Mucosa of stomach (tissue), 1 donor: ENCODE data around the gene ILDR1.

ENCODE experiments used
- H3K27me3 ChIP-seq: one replicate; pipeline ENCODE4 v1.7.0; 2013; ENCODE audit warnings: mild to moderate bottlenecking, low read length; ENCODE audit not compliant: control insufficient read depth, insufficient read depth
- H3K36me3 ChIP-seq: one replicate; pipeline ENCODE4 v1.7.0; 2013; ENCODE audit warnings: low read length; ENCODE audit not compliant: control insufficient read depth, insufficient read depth
- H3K4me1 ChIP-seq: one replicate; pipeline ENCODE4 v1.7.0; 2013; ENCODE audit warnings: mild to moderate bottlenecking, low read length; ENCODE audit not compliant: control insufficient read depth, insufficient read depth
- H3K4me3 ChIP-seq: one replicate; pipeline ENCODE4 v1.7.0; 2013; ENCODE audit warnings: low read length
- H3K9ac ChIP-seq: one replicate; pipeline ENCODE4 v1.7.0; 2013; ENCODE audit warnings: mild to moderate bottlenecking, low read length, moderate library complexity
- H3K9me3 ChIP-seq: one replicate; pipeline ENCODE4 v1.7.0; 2013; ENCODE audit warnings: mild to moderate bottlenecking, low read length, moderate library complexity; ENCODE audit not compliant: control insufficient read depth
- donor health status: Pancreatic carcinoma.

Gene ILDR1

DNA sequence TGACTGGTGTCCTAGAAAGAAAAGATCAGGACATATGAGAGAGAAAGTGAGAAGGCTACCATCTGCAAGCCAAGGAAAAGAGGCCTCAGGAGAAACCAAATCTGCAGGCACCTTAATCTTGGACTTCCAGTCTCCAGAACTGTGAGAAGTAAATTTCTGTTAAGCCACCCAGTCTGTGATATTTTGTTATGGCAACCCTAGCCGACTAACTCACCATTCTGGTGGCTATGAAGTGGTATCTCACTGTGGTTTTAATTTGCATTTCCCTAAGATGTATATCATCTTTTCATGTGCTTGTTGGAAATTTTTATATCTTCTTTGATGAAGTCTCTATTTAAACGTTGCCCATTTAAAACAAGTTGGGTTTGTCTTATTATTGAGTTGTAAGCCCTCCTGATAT is 40.6 kb downstream of the ILDR1 start:
- H3K9ac ChIP-seq, result no peak overlapping the region
- H3K9me3 ChIP-seq, result no peaks in the 10 kb centered on the region
- no peaks in the 10 kb centered on the region for H3K27me3 ChIP-seq
- H3K36me3 ChIP-seq, result no peaks in the 10 kb centered on the region
- H3K4me1 ChIP-seq, result no peaks in the 10 kb centered on the region
- H3K4me3 ChIP-seq, result no peak overlapping the region

DNA sequence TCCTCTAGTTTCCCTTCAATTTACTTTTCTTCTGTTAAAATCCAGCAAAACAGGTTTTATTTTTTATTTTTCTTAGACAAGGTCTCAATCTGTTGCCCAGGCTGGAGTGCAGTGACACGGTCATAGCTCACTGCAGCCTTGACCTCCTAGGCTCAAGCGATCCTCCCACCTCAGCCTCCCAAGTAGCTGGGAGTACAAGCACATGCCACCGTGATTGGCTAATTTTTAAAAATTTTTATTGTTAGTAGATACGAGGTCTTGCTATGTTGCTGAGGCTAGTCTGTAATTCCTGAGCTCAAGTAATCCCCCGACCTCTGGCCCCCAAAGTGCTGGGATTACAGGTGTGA is 41.6 kb downstream of the ILDR1 start:
- no peaks in the 10 kb centered on the region for H3K9me3 ChIP-seq
- H3K4me3 ChIP-seq, result no peak overlapping the region
- H3K9ac ChIP-seq, result no peak overlapping the region
- H3K36me3 ChIP-seq, result no peaks in the 10 kb centered on the region
- no peaks in the 10 kb centered on the region for H3K27me3 ChIP-seq
- no peaks in the 10 kb centered on the region for H3K4me1 ChIP-seq

DNA sequence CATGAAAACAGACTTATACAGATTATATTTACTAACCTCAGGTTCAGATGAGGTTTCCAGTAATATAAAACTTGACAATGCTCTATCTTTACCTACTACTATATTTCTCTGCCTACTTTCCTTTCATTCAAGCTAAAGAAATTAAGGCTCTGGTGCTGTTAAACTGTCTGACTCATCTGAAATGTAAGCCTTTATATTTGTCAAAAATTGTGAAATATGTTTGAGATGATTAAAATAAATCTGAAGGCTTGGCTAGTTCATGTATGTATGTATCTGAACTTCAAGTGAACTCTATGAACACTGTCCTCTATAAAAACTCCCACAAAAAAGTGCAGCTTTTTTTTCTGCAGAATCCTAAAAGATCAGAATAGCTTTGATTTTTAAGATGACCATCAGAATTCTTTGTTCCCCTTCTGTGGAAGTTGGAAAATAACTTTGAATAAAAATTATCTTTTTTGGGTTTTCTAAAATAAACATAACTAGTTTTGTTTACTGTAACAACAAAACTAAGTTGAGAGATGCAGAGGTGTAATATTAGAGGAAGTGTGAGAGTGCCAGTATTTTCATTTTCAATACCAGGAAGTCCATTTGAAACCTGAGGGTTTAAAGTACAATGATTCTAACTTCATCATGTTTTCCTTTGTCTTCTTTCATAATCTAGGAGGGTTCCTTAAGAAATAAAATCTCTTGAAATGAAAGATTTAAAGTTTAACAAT is 42.2 kb downstream of the ILDR1 start:
- Histone ChIP-seq H3K9ac (no peak overlapping the region), H3K27me3 (no peaks in the 10 kb centered on the region), H3K4me3 (no peak overlapping the region), H3K36me3 (no peaks in the 10 kb centered on the region), H3K4me1 (no peaks in the 10 kb centered on the region), H3K9me3 (no peaks in the 10 kb centered on the region)

DNA sequence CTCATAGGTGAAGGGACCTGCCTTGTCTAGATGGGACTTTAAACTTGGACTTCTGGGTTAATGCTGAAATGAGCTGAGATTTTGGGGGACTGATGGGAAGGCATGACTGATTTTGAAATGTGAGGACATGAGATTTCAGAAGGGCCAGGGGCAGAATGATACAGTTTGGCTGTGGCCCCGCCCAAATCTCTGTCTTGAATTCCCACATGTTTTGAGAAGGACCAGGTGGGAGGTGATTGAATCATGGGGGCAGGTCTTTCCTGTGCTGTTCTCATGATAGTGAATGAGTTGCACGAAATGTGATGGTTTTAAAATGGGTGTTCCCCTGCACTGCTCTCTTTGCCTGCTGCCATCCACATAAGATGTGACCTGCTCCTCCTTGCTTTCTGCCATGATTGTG is 42.8 kb downstream of the ILDR1 start:
- H3K9me3 ChIP-seq, result no peaks in the 10 kb centered on the region
- no peak overlapping the region for H3K9ac ChIP-seq
- no peak overlapping the region for H3K4me3 ChIP-seq
- no peaks in the 10 kb centered on the region for H3K4me1 ChIP-seq
- H3K36me3 ChIP-seq, result no peaks in the 10 kb centered on the region
- H3K27me3 ChIP-seq, result no peaks in the 10 kb centered on the region

DNA sequence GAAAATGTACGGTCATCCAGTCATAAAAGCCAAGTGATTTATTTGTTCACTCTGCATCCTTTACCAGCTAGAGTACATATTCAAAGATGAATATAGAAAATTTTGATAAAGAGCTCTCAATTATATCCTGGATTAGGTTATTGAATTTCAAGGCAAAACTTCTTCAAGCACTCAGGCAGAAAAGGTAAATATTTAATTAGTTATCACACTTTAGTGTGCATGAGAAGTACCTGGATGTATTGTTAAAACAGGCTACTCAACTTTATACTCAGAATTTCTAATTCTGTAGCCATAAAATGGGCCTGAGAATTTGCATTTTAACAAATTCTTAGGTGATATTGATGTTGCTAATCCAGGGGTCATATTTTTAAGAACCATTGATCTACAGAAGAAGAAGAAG is 45.3 kb downstream of the ILDR1 start:
- H3K36me3 ChIP-seq, result no peaks in the 10 kb centered on the region
- no peaks in the 10 kb centered on the region for H3K4me1 ChIP-seq
- no peaks in the 10 kb centered on the region for H3K9me3 ChIP-seq
- no peaks in the 10 kb centered on the region for H3K27me3 ChIP-seq
- no peak overlapping the region for H3K9ac ChIP-seq
- H3K4me3 ChIP-seq, result no peak overlapping the region

DNA sequence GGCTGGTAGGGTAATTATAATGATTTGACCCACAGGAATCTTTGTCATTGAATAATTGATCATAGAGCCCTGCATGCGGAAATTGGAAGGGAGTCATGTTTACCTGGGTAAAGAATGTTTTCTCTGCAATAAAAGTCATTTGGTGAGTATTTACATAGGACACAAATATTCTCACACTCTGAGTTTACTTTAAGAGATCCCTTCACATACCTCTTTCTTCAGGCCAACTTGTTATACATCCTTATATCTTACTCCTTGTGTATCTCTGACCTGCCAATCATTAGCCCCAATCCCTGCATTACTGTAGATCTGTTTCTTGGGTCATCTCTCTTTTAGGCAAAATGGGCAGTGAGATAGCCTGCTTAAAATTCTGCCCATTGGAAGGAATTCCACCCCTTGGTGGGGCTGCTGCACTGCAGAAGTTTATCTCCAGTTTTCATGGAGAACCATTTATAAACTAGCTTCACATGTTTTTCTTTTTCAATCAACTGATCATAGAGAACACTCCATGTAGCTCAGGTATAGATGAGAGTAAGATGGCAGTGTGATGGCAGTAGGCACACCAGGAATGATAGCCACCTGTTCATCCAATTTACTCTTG is 46.2 kb downstream of the ILDR1 start:
- no peaks in the 10 kb centered on the region for H3K27me3 ChIP-seq
- no peaks in the 10 kb centered on the region for H3K4me1 ChIP-seq
- H3K4me3 ChIP-seq, result no peak overlapping the region
- no peaks in the 10 kb centered on the region for H3K36me3 ChIP-seq
- H3K9ac ChIP-seq, result no peak overlapping the region
- H3K9me3 ChIP-seq, result no peaks in the 10 kb centered on the region

DNA sequence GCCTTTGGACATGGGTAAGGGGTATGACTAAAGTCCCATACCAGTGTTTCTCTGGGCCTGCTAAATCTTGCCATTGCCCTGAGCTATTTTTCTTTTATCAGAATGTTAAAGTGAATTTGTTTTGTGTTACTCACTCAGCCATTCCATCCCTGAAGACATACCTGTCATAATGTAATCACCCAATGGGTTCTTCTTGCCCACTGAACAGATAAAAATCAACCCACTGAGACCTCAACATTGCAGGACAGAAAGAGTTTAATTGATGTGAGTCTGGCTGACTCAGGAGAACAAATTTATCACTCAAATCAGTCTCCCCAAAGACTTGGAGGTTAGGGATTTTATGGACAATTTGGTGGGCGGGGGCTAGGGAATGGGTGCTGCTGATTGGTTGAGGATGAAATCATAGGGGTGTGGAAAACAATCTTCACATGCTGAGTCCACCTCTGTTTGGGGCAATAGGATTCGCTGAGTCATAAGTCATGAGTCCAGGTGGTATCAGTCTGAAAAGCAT is 47.4 kb downstream of the ILDR1 start:
- H3K9me3 ChIP-seq, result no peaks in the 10 kb centered on the region
- H3K4me3 ChIP-seq, result no peak overlapping the region
- no peaks in the 10 kb centered on the region for H3K36me3 ChIP-seq
- no peak overlapping the region for H3K9ac ChIP-seq
- H3K4me1 ChIP-seq, result no peaks in the 10 kb centered on the region
- no peaks in the 10 kb centered on the region for H3K27me3 ChIP-seq

DNA sequence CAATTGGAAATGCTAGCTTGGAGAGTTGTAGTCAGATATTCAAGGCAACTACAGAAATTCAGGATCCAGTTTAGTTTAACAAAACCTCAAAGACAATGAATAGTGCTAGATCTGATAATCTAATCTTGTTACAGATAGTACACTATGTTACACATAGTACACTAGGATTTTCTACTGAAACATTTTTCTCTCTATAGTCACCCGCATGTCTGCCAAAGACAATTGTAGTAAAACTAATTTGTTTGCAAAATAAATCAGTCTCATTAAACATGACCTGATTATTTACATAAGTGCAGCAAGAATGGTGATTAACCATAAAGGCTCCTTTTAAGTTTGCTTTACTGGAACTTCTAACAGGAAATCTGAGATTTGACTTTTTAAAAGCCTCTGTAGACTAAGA is 52.0 kb downstream of the ILDR1 start:
- Histone ChIP-seq H3K4me3 (no peak overlapping the region), H3K9ac (no peak overlapping the region), H3K9me3 (no peaks in the 10 kb centered on the region), H3K4me1 (no peaks in the 10 kb centered on the region), H3K27me3 (no peaks in the 10 kb centered on the region), H3K36me3 (no peaks in the 10 kb centered on the region)

DNA sequence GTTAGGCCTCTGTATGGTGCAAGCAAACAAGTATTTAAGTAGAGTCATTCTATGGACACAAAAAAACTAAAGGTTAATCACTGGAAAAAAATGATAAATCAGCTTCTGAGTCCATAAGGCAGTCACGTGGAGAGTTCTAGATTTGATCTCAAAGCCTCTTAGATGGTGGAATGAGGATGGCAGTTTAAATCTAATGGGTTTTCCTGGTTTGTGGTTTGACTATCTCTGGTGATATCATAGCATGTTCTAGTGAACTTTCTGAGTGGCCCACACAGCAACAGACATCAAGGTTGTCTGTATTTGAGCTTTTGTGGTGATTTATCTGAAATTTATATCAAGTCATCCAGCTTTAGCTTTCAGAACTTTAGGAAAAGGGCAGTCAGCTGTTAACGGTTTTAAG is 52.4 kb downstream of the ILDR1 start:
- H3K4me1 ChIP-seq, result no peaks in the 10 kb centered on the region
- no peak overlapping the region for H3K4me3 ChIP-seq
- H3K9me3 ChIP-seq, result no peaks in the 10 kb centered on the region
- no peak overlapping the region for H3K9ac ChIP-seq
- H3K36me3 ChIP-seq, result no peaks in the 10 kb centered on the region
- H3K27me3 ChIP-seq, result no peaks in the 10 kb centered on the region

DNA sequence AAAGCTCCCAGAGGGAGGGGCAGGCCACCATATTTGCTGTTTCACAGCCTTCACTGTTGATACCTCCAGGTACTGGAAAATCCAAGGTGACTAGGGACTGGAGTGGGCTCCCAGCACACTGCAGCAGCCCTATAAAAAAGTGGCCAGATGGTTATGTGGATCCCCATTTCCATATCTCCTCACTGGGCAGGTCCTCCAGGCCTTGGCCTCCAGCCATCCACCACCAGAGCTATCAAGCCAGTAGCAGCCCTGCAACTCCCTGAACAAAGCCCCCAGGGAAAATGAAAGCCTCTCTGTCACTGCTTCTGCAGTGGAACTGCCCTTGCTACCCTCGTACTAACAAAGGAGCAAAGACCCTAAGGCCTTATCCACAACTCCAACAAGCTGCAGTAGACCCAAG is 58.4 kb downstream of the ILDR1 start:
- Histone ChIP-seq H3K4me3 (no peak overlapping the region), H3K9me3 (no peaks in the 10 kb centered on the region), H3K9ac (no peak overlapping the region), H3K36me3 (no peaks in the 10 kb centered on the region), H3K27me3 (no peaks in the 10 kb centered on the region), H3K4me1 (no peaks in the 10 kb centered on the region)

DNA sequence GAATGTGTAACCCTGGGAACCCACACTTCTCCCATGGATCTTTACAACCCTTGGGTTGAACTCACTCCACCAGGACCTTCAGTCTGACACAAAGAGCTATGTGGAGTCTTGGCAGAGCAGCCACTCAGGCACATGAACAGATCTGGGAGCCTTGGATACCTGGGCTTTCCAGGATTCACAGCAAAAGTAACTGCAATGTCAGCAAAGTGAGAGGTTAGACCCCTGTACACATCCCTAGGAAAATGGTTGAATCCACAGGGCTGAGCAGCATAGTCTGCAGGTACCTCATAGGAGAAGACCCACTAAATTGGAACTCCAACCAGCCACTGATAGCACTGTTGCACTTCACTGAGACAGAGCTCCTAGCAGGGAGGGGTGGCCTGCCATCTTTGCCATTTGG is 59.6 kb downstream of the ILDR1 start:
- Histone ChIP-seq H3K36me3 (no peaks in the 10 kb centered on the region), H3K9me3 (no peaks in the 10 kb centered on the region), H3K27me3 (no peaks in the 10 kb centered on the region), H3K4me1 (no peaks in the 10 kb centered on the region), H3K4me3 (no peak overlapping the region), H3K9ac (no peak overlapping the region)

DNA sequence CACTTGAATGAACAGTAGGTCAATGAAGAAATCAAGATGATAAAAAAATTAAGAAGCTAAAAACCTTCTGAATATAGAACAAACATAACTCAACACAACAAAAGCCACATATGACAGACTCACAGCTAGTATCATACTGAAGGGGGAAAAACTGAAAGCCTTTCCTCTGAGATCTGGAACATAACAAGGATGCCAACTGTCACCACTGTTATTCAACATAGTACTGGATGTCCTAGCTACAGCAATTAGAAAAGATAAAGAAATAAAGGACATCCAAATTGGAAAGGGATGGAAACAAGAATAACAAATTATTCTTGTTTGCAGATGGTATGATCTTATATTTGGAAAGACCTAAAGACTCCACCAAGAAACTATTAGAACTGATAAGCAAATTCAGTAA is 60.8 kb downstream of the ILDR1 start:
- Histone ChIP-seq H3K9me3 (no peaks in the 10 kb centered on the region), H3K4me1 (no peaks in the 10 kb centered on the region), H3K4me3 (no peak overlapping the region), H3K9ac (no peak overlapping the region), H3K36me3 (no peaks in the 10 kb centered on the region), H3K27me3 (no peaks in the 10 kb centered on the region)
